NCI-H1930 (cell line): ENCODE data around the gene P2RY6.

Experiments used
- DNase-seq, 2 experiments: peaks; one replicate each; lab custom pipeline; 2025; lab: John Stamatoyannopoulos, UW

P2RY6 gene

GRCh38 chr11:73318501-73319011, 46.4 kb downstream of the P2RY6 start:
- DNase-seq = no peak

GRCh38 chr11:73320763-73321603, 48.8 kb downstream of the P2RY6 start:
- DNase-seq = no peak

GRCh38 chr11:73321604-73322381, 49.7 kb downstream of the P2RY6 start:
- DNase-seq = no peak

GRCh38 chr11:73322382-73323306, 50.5 kb downstream of the P2RY6 start:
- no peak for DNase-seq

- no peak for DNase-seq
Observed at GRCh38 chr11:73323464-73323863, 51.3 kb downstream of the P2RY6 start.

- DNase-seq = no peak
Observed at GRCh38 chr11:73324116-73324515, 52.0 kb downstream of the P2RY6 start.

- no peak for DNase-seq
Observed at GRCh38 chr11:73324665-73325035, 52.5 kb downstream of the P2RY6 start.

GRCh38 chr11:73325036-73325981, 53.2 kb downstream of the P2RY6 start:
- no peak for DNase-seq

- DNase-seq = no peak
Observed at GRCh38 chr11:73326929-73327811, 55.0 kb downstream of the P2RY6 start.

GRCh38 chr11:73327812-73328364, 55.8 kb downstream of the P2RY6 start:
- no peak for DNase-seq

GRCh38 chr11:73330569-73331093, 58.5 kb downstream of the P2RY6 start:
- no peak for DNase-seq

GRCh38 chr11:73331138-73331916, 59.2 kb downstream of the P2RY6 start:
- no peak for DNase-seq

- no peak for DNase-seq
Observed at GRCh38 chr11:73333173-73333572, 61.0 kb downstream of the P2RY6 start.

GRCh38 chr11:73333640-73334383, 61.7 kb downstream of the P2RY6 start:
- no peak for DNase-seq

GRCh38 chr11:73334384-73335203, 62.5 kb downstream of the P2RY6 start:
- DNase-seq = no peak

GRCh38 chr11:73335204-73335923, 63.2 kb downstream of the P2RY6 start:
- peak; percentile 36 to 67 for DNase-seq
